GM10266 (cell line): ENCODE data around the gene C3orf85.

ENCODE experiments used
- DNase-seq: peaks from one replicate; pipeline ENCODE4 v3.0.0; 2012; ENCODE audit errors: extremely low spot score
- CTCF ChIP-seq: IDR thresholded peaks from 2 replicates; pipeline ENCODE4 v1.5.1; 2012; ENCODE audit warnings: mild to moderate bottlenecking, low read depth; ENCODE audit not compliant: control insufficient read depth, insufficient read depth; ENCODE audit errors: missing control alignments

Gene C3orf85

GRCh38 chr3:109191421-109191820 is 54.9 kb downstream of the C3orf85 start:
- DNase-seq = no peak
- no peak for TF ChIP-seq CTCF

- no peak for TF ChIP-seq CTCF
- no peak for DNase-seq
These were observed 59.3 kb downstream of the C3orf85 start for GRCh38 chr3:109195815-109196214.
